Measurements from ENCODE around the gene IMMT. TPM values are rescaled to one million over a fixed set of nuclear protein-coding genes. Genes with fewer than 3 reads are reported as not detected.
A peak's percentile ranks its signal among the peaks of the same experiment; 100 is the strongest.
"Not testable (repeated sequence)": the region's sequence is repeated elsewhere in the genome, so short reads cannot be mapped to it uniquely, and the experiment has no call there.

The IMMT gene
- polyA plus RNA-seq: 10 to 100 TPM; 35.2 to 55.6 (median 36.0) TPM

DNA sequence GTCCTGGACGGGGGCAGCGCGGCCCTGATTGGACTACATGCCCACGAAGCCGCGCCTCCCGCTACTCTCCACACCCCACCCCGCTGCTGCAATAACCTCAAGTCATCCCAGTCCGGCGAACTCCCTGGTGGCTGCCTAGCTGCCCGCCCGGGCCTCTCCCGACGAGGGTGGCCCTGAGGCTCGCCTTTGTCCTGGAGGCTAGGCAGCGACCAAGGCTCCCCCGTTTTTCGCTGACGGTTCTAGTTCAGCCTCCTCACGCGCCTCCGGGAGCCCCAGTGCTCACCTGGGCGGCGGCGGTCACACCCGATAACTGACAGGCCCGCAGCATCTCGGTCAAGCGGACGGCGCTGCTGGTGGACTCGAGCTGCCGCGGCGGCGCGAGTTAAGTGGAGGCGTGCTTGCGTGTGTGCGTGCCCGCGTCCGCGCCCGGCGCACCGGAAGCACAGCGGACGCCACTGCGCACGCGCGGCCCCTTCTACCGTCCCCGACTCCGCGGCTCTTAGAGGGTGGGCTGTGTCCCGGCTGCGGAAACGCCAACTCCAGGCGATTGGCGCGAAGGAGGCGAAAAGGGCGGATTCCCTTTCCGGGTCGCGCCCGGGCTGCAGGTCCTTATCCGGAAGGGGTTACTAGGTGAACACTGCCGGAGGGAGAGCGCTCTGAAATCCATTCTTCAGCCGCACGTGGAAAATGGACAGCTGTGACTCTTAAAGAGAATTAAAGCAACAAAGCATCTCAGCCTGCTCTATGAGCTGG is at the start of gene IMMT:
TSS of gene IMMT (minus strand) at position 408 of the 753 bp plus-strand sequence. CDS start at position 328, 80 bp downstream.
- peak within 1 kb of the TSS; percentile 95 for H3K27ac ChIP-seq (ENCODE audit: low read depth, low read length)
- WGBS, 3 donors: 0 to 1% (median 1%) methylated on average over 70 to 74 of the region's 74 CpGs

GRCh38 chr2:86244781-86245180 is 49.5 kb upstream of the IMMT start:
- WGBS, 3 donors: 95 to 98% (median 98%) methylated on average over 5 of the region's 5 CpGs
- not testable (repeated sequence) for H3K27ac ChIP-seq (ENCODE audit: low read depth, low read length)

GRCh38 chr2:86243950-86244733 is 48.9 kb upstream of the IMMT start:
- WGBS, 3 donors: 75 to 88% (median 77%) methylated on average over 5 of the region's 5 CpGs
- no peak overlapping the region for H3K27ac ChIP-seq (ENCODE audit: low read depth, low read length)

DNA sequence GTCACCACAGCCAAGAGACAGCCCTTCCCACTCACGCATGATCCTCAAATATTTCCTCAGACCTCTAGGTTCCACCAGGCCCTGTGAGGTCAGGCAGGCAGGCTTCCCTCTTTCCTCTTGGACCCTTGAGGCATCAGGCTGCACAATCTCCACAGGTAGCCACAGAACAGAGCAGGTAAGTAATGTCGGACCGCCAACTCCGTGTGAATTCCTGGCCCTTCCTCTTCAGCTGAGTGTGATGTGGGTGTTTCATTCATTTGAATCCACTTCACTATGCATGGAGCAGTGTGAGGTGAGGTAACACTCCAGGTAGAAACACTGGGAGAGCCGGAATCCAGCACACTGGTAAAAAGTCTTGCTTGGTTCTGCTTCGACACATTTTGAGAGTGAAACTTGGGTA is 48.0 kb upstream of the IMMT start:
- H3K27ac ChIP-seq (ENCODE audit: low read depth, low read length): no peak overlapping the region
- WGBS, 3 donors: 80 to 86% (median 83%) methylated on average over 6 of the region's 6 CpGs

DNA sequence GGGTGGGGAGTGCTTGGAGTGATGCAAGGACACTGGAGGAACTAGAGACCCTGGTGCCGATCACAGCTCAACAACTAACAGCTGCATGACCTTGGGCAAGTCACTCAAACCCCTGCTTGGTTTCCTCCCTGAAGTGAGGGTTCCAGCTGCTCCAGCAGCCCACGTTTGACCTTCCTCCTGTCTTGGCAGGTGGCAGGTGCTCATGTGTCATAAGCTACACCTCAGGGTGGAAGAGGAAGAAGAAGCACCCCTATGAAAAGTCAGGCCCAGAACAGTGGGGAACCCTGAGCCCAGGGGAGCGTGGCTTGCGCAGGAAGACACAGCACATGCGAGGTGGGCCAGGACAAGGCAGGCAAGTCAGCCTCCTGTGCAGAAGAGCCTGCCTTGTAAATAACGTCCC is 46.3 kb upstream of the IMMT start:
- H3K27ac ChIP-seq (ENCODE audit: low read depth, low read length): no peak overlapping the region
- WGBS, 3 donors: 57 to 73% (median 69%) methylated on average over 6 of the region's 6 CpGs

DNA sequence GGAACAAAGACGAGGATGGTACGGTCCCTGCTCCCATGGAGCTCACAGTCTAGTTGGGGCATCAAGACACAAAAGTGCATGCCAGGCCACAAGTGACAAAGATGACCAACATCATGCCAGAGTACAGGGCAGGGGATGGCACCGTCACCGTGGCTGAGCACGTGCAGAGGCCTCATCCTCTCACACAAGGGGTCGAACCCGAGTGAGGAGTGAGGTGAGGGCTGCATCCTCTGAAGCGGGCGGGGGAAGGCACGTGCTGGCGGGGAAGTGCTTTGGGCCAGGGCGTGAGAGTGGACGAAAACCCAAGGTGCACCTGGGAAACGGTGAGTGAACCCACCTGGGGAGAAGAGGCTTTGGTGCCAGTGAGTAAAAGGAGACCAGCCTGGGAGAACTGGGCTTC is 45.0 kb upstream of the IMMT start:
- H3K27ac ChIP-seq (ENCODE audit: low read depth, low read length): no peak overlapping the region
- WGBS, 3 donors: 93 to 95% (median 94%) methylated on average over 14 of the region's 14 CpGs

DNA sequence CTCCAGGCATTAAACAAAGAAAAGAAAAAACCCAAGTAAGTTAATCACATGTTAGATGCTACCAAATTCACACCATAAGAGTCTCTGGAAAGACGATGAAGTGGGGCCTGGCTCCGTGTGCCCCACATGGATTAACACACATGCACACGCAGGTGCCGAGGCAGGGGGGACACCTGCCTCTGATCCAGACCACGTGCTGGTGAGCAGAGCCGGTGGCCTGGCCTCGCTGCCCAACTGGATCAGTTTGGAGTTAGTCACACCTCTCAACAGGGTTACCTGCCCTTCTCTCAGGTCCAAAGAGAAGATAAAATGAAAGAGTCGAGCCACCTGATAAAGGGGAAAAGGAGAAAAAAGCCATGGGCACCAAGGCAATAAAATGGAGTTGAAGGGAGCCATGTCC is 44.5 kb upstream of the IMMT start:
- WGBS, 3 donors: 90 to 93% (median 91%) methylated on average over 8 of the region's 8 CpGs
- H3K27ac ChIP-seq (ENCODE audit: low read depth, low read length): no peak overlapping the region

- 39 to 86% (median 53%) methylated on average over 4 of the region's 4 CpGs for WGBS, 3 donors
- H3K27ac ChIP-seq (ENCODE audit: low read depth, low read length): no peak overlapping the region
These were observed 44.1 kb upstream of the IMMT start for GRCh38 chr2:86239326-86239725.

DNA sequence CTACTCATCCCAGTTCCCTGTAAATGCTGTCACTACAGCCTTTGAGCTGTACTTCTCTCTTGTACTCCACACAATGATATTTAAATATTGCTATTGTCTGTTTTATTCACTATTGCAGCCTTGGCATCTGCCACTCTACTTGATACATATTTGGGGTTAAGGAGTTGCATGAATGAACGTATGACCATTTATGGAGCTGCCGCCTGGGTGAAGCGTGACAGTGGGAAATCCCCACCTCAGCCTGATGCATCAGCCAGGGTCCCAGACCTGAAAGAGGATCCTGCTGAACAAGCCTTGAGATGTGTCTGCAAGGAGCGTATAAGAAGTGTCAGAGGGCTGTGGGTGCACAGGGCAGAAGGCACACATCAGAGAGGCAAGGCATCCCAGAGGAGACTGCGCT is 43.1 kb upstream of the IMMT start:
- 71 to 93% (median 73%) methylated on average over 5 of the region's 5 CpGs for WGBS, 3 donors

DNA sequence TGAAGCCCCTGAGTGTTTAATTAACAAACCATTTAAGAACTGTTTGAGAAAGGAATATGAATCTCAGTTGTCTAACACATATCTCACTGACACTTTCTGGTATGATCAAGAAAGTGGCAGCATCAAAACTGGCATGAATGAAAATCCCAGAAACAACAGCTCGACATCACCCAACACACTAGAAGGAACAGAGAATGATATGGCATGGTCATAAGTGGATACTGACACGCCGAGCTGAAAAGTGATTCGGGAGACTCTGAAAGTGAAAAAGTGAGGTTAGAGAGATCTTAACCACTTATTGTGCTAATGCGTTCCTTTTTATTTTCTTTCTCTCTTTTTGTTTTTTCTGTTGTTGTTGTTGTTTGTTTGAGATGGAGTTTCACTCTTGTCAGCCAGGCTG is 41.9 kb upstream of the IMMT start:
- WGBS, 3 donors: 76 to 87% (median 86%) methylated on average over 5 of the region's 5 CpGs
- no peak overlapping the region for H3K27ac ChIP-seq (ENCODE audit: low read depth, low read length)

More for the DNA sequence above, 43.1 kb upstream of the IMMT start:
- H3K27ac ChIP-seq (ENCODE audit: low read depth, low read length): no peak overlapping the region

DNA sequence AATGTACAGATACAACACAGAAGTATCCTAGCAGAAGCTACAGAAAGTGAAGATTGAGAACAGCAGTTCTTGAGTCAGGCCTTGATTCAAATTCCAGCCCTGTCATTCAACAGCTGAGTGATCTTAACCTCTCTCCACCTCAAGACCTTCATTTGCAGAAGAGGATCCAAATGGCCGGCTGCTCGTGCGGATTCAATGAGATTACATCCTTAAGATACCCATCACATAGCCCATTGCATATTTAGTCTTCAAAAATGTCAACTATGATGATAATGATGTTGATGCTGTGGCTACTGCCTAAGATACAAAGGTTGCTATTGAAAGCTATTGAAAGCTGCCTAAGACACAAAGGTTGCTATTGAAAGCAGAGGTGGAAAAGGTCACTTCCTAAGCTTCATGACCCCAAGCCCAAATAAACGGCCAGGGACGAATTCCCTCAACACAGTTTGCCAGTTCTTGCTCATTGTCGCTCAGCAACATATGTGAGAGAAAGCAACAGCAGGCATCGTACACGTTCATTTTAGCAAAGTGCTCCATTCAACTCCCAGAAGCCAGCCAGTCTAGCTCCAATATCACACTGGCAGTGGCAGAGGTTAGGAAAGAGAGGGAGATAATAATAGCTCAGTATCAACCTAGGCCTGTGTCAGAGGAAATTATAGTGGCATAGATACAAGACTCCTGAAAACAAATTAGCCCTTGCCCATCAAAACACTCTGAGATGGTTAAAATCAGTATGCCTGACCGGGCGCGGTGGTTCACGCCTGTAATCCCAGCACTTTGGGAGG is 40.1 kb upstream of the IMMT start:
- H3K27ac ChIP-seq (ENCODE audit: low read depth, low read length): no peak overlapping the region
- WGBS, 3 donors: 80 to 92% (median 84%) methylated on average over 12 of the region's 12 CpGs

GRCh38 chr2:86234563-86235131 is 39.4 kb upstream of the IMMT start:
- 62 to 65% (median 64%) methylated on average over 3 of the region's 3 CpGs for WGBS, 3 donors
- no peak overlapping the region for H3K27ac ChIP-seq (ENCODE audit: low read depth, low read length)

DNA sequence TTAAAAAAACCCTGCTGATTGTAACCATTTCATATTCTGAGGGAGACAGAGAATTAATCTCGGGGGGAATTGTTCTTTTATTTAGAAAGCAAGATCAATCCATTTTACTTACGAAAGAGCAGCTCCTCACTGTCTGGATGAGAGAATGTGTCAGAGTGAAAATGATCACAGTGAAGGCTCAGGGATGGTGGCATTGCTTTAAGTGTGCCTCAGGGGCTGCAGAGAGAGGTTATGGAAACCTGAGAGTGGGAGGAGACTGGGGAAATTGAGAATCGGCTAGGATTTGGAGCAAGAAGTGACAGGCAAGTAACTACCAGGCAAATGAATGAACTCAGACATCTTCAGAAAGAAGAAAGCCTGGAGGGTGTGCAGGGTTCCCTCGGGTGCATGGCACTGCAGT is 38.2 kb upstream of the IMMT start:
- 73 to 78% (median 75%) methylated on average over 4 of the region's 4 CpGs for WGBS, 3 donors
- H3K27ac ChIP-seq (ENCODE audit: low read depth, low read length): no peak overlapping the region

GRCh38 chr2:86232910-86233309 is 37.6 kb upstream of the IMMT start:
- 86 to 96% (median 87%) methylated on average over 6 of the region's 6 CpGs for WGBS, 3 donors
- no peak overlapping the region for H3K27ac ChIP-seq (ENCODE audit: low read depth, low read length)

DNA sequence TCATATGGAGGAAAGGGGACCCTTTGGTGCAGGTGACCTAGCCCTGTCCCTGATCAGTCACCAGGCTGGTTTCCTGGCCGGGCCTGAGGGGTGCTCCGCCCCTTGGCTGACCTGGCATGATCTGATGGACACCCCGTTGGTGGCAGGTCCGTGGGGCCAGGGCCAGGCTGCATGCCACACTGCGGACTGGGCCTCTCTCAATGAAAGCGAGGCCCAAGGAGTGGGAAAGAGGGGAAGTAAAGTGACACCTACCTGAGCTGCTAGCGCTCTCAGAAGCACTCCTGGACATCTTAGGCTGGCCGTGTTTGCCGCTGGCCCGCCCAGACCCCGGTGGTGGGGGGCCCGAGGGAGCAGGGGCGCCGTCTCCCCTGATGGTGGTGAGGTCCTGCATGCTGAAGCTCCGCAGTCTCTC is 37.1 kb upstream of the IMMT start:
- 87 to 90% (median 89%) methylated on average over 15 of the region's 15 CpGs for WGBS, 3 donors
- H3K27ac ChIP-seq (ENCODE audit: low read depth, low read length): no peak overlapping the region

DNA sequence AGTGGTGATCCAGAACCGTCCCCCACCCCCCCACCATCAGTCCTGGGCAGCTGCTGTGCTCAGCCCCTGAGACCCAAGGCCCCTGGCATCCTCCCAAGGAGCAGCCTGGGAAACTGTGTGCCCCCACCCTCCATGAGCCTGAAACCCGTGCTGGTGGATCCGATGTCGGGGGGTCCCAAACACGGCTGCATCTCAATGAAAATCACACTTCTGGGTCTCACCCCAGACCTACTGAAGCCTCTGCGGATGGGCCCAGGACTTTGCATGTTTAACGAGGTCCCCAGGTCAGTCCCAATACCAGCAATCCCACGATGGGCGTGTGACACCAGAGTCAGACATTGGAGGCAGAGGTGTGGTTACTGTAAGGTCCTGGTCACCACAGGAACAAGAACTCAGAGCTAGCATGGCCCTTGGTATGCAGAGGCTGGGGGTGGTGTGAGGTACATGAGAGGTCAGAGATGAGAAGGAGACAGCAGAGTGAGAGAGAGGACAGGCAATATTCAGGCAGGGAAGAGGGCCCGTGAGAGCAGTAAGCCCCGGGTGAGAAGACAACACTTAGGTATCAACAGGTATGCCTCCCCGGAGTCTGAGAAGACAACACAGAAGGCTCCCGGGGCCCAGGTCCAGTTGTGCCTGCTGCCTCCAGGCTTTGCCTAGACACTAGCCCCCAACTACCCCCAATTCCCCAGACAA is 36.6 kb upstream of the IMMT start:
- H3K27ac ChIP-seq (ENCODE audit: low read depth, low read length): no peak overlapping the region
- WGBS, 3 donors: 86 to 91% (median 89%) methylated on average over 13 of the region's 13 CpGs

DNA sequence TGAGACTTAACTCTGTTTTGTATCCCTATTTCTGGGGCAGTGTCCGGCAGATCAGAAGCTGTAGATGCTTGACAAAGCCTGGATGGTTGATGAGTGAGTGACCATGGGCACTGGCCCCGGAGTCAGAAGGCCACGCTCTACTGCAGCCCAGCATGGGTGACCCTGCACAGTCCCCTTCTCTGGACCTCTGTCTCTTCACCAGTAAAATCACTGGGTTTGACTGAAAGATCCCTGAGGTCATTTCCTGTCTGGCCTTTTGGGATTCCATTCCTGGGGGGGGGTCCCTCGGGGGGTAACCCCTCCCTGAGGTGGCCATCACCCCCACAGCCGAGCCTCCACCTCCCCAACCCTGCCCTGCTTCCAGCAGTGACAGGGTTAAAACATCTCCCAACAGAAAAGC is 35.7 kb upstream of the IMMT start:
- no peak overlapping the region for H3K27ac ChIP-seq (ENCODE audit: low read depth, low read length)
- WGBS, 3 donors: 80 to 84% (median 81%) methylated on average over 5 of the region's 5 CpGs

- no peak overlapping the region for H3K27ac ChIP-seq (ENCODE audit: low read depth, low read length)
- 59 to 82% (median 64%) methylated on average over 4 of the region's 4 CpGs for WGBS, 3 donors
These were observed 34.0 kb upstream of the IMMT start for GRCh38 chr2:86229221-86229620.

Measured in adipose tissue (tissue), 3 donors.